ENCODE data around the gene WDR41. TPM values are rescaled to one million over a fixed set of nuclear protein-coding genes. Genes with fewer than 3 reads are reported as not detected.

WDR41 gene
- total RNA-seq, 1 experiment from 2014 or later = 43.6 TPM

DNA sequence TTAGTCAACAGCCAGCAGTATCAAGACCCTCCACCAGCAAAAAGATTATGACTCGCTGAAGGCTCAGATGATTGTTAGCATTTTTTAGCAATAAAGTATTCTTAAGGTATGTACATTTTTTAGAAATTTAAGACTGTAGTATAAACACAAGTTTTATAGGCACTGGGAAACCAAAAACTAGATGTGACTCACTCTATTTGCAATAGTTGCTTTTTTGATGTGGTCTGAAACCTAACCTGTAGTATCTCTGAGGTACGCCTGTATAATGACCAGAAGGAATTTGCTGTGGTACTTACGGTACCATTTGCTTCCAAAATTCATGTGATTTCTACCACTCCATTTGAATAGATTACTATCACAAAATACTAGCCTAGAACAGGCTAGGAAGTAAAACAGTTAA is 60.8 kb downstream of the WDR41 start:
- no peak overlapping the region for H3K4me2 ChIP-seq (ENCODE audit: insufficient read depth, insufficient read length, low read length)
- no peak overlapping the region for H3K9ac ChIP-seq (ENCODE audit: extremely low read depth, insufficient read length, low read length)
- no peak overlapping the region for H2BK20ac ChIP-seq (ENCODE audit: low read depth, low read length, poor library complexity, severe bottlenecking)
- H3K23me2 ChIP-seq (ENCODE audit: insufficient read length, low read depth, low read length, poor library complexity, severe bottlenecking) = no peaks in the 10 kb centered on the region
- no peak overlapping the region for H4K8ac ChIP-seq (replicated peaks; ENCODE audit: insufficient read length, low read depth, low read length)
- H3K56ac ChIP-seq (ENCODE audit: insufficient read length, low read depth, low read length) = no peak overlapping the region
- H3K4me1 Mint-ChIP-seq = peaks cover 0 to 3% of the 10 kb centered on the region in 2 experiments; a peak in 1 of 4 replicates
- no peaks in the 10 kb centered on the region for H4K20me1 ChIP-seq (ENCODE audit: control insufficient read depth, insufficient read depth, insufficient read length)
- H3K9me3 Mint-ChIP-seq = no peaks in the 10 kb centered on the region
- no peak overlapping the region for H2BK120ac ChIP-seq (ENCODE audit: low read depth, low read length, poor library complexity, severe bottlenecking)
- no peak overlapping the region for H3K4ac ChIP-seq (ENCODE audit: low read depth, low read length)
- no CpG with 5 or more reads among the region's 3 CpGs for WGBS (ENCODE audit: extremely low coverage, insufficient read length, low lambda C conversion rate)
- DNase-seq = no peak
- no peak overlapping the region for H4K5ac ChIP-seq (ENCODE audit: insufficient read length, low read depth, low read length)
- no peak overlapping the region for H3T11ph ChIP-seq (ENCODE audit: low read length)
- H2AK5ac ChIP-seq (ENCODE audit: insufficient read length, low read length) = no peak overlapping the region
- no peaks in the 10 kb centered on the region for H3K9me3 ChIP-seq (ENCODE audit: control insufficient read depth, low read depth, low read length)
- TF ChIP-seq CTCF (conservative IDR thresholded peaks at IDR 0.05) = no peak
- no peaks in the 10 kb centered on the region for H3K79me1 ChIP-seq (ENCODE audit: insufficient read depth, low read depth, low read length, poor library complexity, severe bottlenecking)
- peaks cover 6 to 31% (median 27%) of the 10 kb centered on the region in 3 experiments; a peak in 6 of 7 replicates for H3K36me3 Mint-ChIP-seq (ENCODE audit: insufficient read depth in 1 of 3, low read depth in 3 of 3)
- no peaks in the 10 kb centered on the region for H3K4me1 ChIP-seq (ENCODE audit: insufficient read depth, low read length)
- H3K18ac ChIP-seq (ENCODE audit: insufficient read length, low read depth, low read length) = no peak overlapping the region
- H2BK5ac ChIP-seq (ENCODE audit: insufficient read length, low read length) = no peak overlapping the region
- H2BK12ac ChIP-seq (ENCODE audit: insufficient read length, low read depth, low read length) = no peak overlapping the region
- H3K27me3 Mint-ChIP-seq (ENCODE audit: low read depth) = no peaks in the 10 kb centered on the region
- no peak overlapping the region for H3K27ac Mint-ChIP-seq
- H2AFZ ChIP-seq (ENCODE audit: low read length) = no peak overlapping the region
- no peak overlapping the region for H3K27ac ChIP-seq (ENCODE audit: insufficient read length, low read depth, low read length)
- H3K23ac ChIP-seq (ENCODE audit: insufficient read length, low read depth, low read length) = no peak overlapping the region
- no peaks in the 10 kb centered on the region for H3K27me3 ChIP-seq (ENCODE audit: insufficient read depth, low read length)
- H4K91ac ChIP-seq (ENCODE audit: insufficient read length, low read depth, low read length) = no peak overlapping the region
- H3K79me2 ChIP-seq (ENCODE audit: insufficient read depth, low read length) = no peaks in the 10 kb centered on the region
- no peak overlapping the region for H2BK15ac ChIP-seq (ENCODE audit: low read depth, low read length)
- H3K14ac ChIP-seq (ENCODE audit: insufficient read depth, low read length) = no peak overlapping the region
- H3K4me3 Mint-ChIP-seq = no peak overlapping the region
